Keratinocyte (primary cell): ENCODE data around the gene MMS19. TPM values are rescaled to one million over a fixed set of nuclear protein-coding genes. Genes with fewer than 3 reads are reported as not detected.

Source experiments
- DNase-seq: peaks from one replicate; pipeline ENCODE4 v3.0.0-alpha.2; 2011; ENCODE audit warnings: low read depth, missing footprints, low spot score
- FAIRE-seq: peaks from 2 replicates; lab custom pipeline; 2011; peaks lifted over from hg19 to GRCh38; lab: Jason Lieb, UNC
- H2AFZ ChIP-seq: 2 replicates; pipeline ENCODE4 v1.6.0; 2012; ENCODE audit warnings: low read length, control low read depth, inconsistent platforms; ENCODE audit not compliant: control insufficient read depth
- H3K27ac ChIP-seq: 2 replicates; pipeline ENCODE4 v1.5.1; 2011; ENCODE audit warnings: low read length; ENCODE audit not compliant: control insufficient read depth, insufficient read depth
- H3K27me3 ChIP-seq: 3 replicates; pipeline ENCODE4 v1.6.0; 2011; ENCODE audit warnings: low read length; ENCODE audit not compliant: control insufficient read depth, insufficient read depth; ENCODE audit errors: extremely low read depth
- H3K36me3 ChIP-seq, 2 experiments: 2 replicates in 1 of 2; 3 replicates in 1 of 2; pipeline ENCODE4 v1.5.1; 2011; ENCODE audit warnings: low read length in 2 of 2, mild to moderate bottlenecking in 1 of 2; ENCODE audit not compliant: control insufficient read depth in 2 of 2, insufficient read depth in 2 of 2; ENCODE audit errors: extremely low read depth in 1 of 2
- H3K4me1 ChIP-seq: 3 replicates; pipeline ENCODE4 v1.5.1; 2011; ENCODE audit warnings: low read length; ENCODE audit not compliant: control insufficient read depth, insufficient read depth; ENCODE audit errors: extremely low read depth
- H3K4me2 ChIP-seq: 3 replicates; pipeline ENCODE4 v1.6.0; 2011; ENCODE audit warnings: low read depth, low read length; ENCODE audit not compliant: control insufficient read depth, insufficient read depth; ENCODE audit errors: extremely low read depth
- H3K4me3 ChIP-seq, 3 experiments: fragments of 200-600 bp in 1 of 3; sonication (generic) in 1 of 3; 2 replicates in 2 of 3; 3 replicates in 1 of 3; pipeline ENCODE4 v1.5.1; 2011 to 2016; ENCODE audit warnings: low read length in 3 of 3, mild to moderate bottlenecking in 3 of 3, control low read depth in 2 of 3, inconsistent platforms in 1 of 3, low read depth in 1 of 3, mixed read lengths in 1 of 3, mixed run types in 1 of 3, moderate library complexity in 1 of 3; ENCODE audit not compliant: control insufficient read depth in 2 of 3, insufficient read depth in 2 of 3; ENCODE audit errors: extremely low read depth in 1 of 3
- H3K79me2 ChIP-seq: 2 replicates; pipeline ENCODE4 v1.6.0; 2012; ENCODE audit warnings: low read length; ENCODE audit not compliant: control insufficient read depth, insufficient read depth
- H3K9ac ChIP-seq: 3 replicates; pipeline ENCODE4 v1.6.0; 2011; ENCODE audit warnings: low read length; ENCODE audit not compliant: control insufficient read depth, insufficient read depth; ENCODE audit errors: extremely low read depth
- H3K9me1 ChIP-seq: 3 replicates; pipeline ENCODE4 v1.6.0; 2011; ENCODE audit warnings: low read length; ENCODE audit not compliant: control insufficient read depth, insufficient read depth; ENCODE audit errors: extremely low read depth
- H3K9me3 ChIP-seq: 2 replicates; pipeline ENCODE4 v1.5.1; 2012; ENCODE audit warnings: low read depth, low read length; ENCODE audit not compliant: control insufficient read depth
- H4K20me1 ChIP-seq: 3 replicates; pipeline ENCODE4 v1.6.0; 2011; ENCODE audit warnings: low read length; ENCODE audit not compliant: control insufficient read depth, insufficient read depth; ENCODE audit errors: extremely low read depth
- CTCF ChIP-seq, 3 experiments: IDR thresholded peaks in 1 of 3; conservative IDR thresholded peaks in 1 of 3; optimal IDR thresholded peaks in 1 of 3; 2 replicates in 2 of 3; 3 replicates in 1 of 3; pipeline versions ENCODE3 to v1.5.1; 2011; ENCODE audit warnings: low read length in 3 of 3, mild to moderate bottlenecking in 3 of 3, moderate library complexity in 2 of 3, control low read depth in 1 of 3, inconsistent platforms in 1 of 3; ENCODE audit not compliant: insufficient read depth in 2 of 3; ENCODE audit errors: extremely low read depth in 1 of 3
- EZH2 ChIP-seq: IDR thresholded peaks from one replicate; pipeline ENCODE4 v1.6.1; 2012; ENCODE audit warnings: inconsistent platforms, mild to moderate bottlenecking, low read length, moderate library complexity
- dilution Hi-C: fragments of 300-500 bp; cut with MboI; formaldehyde crosslinking; loops from one replicate; pipeline ENCODE4 v1.7.0; 2020; ENCODE audit warnings: low sequenced_read_pairs; ENCODE audit not compliant: extremely low pct_ligation_motif_present
- polyA plus RNA-seq, 5 experiments: library from polyadenylated mRNA; depleted of rRNA in 3 of 5; stranded (reverse) in 3 of 5; stranded (forward) in 1 of 5; unstranded in 1 of 5; fragments of >200 nt; gene quantifications; 1 replicate in 1 of 5; 2 replicates in 3 of 5; 3 replicates in 1 of 5; pipeline versions ENCODE4 v1.2.1 to v1.2.3, GENCODE V29; 2011 to 2012; ENCODE audit warnings: missing spikeins in 2 of 5, low read depth in 1 of 5, low replicate concordance in 1 of 5

Gene MMS19
- polyA plus RNA-seq, 1 donor (not counting 4 experiments of a cell fraction or from before 2014, with no cell fraction given), result 72.5 TPM

GRCh38 chr10:97435211-97435610, 63.0 kb downstream of the MMS19 start:
- H3K4me3 ChIP-seq, result no peak overlapping the region
- H3K9me1 ChIP-seq, result no peaks in the 10 kb centered on the region
- H3K9ac ChIP-seq, result no peak overlapping the region
- no peaks in the 10 kb centered on the region for H3K4me1 ChIP-seq
- no peaks in the 10 kb centered on the region for H3K9me3 ChIP-seq
- dilution Hi-C loops, result no loop called here
- H2AFZ ChIP-seq, result no peak overlapping the region
- no peak for TF ChIP-seq EZH2
- TF ChIP-seq CTCF (optimal IDR thresholded peaks at IDR 0.05 in 1 of 3, IDR thresholded peaks at IDR 0.05 in 1 of 3, conservative IDR thresholded peaks at IDR 0.05 in 1 of 3; ENCODE audit: extremely low read depth in 1 of 3, insufficient read depth in 2 of 3, low read length in 3 of 3), result no peak
- peaks cover 12% of the 10 kb centered on the region for H3K79me2 ChIP-seq
- DNase-seq (no peak), FAIRE-seq (no peak)
- no peaks in the 10 kb centered on the region for H4K20me1 ChIP-seq
- H3K4me2 ChIP-seq, result no peak overlapping the region
- no peak overlapping the region for H3K27ac ChIP-seq
- no peaks in the 10 kb centered on the region for H3K27me3 ChIP-seq
- H3K36me3 ChIP-seq, result peaks cover 23 to 43% of the 10 kb centered on the region in 2 experiments

- TF ChIP-seq EZH2, result no peak
- TF ChIP-seq CTCF (optimal IDR thresholded peaks at IDR 0.05 in 1 of 3, IDR thresholded peaks at IDR 0.05 in 1 of 3, conservative IDR thresholded peaks at IDR 0.05 in 1 of 3; ENCODE audit: extremely low read depth in 1 of 3, insufficient read depth in 2 of 3, low read length in 3 of 3), result no peak
- DNase-seq, result no peak
- H2AFZ ChIP-seq, result no peak overlapping the region
- no peak for FAIRE-seq
- dilution Hi-C loops, result no loop called here
- H3K27me3 ChIP-seq, result no peaks in the 10 kb centered on the region
- H3K4me2 ChIP-seq, result no peak overlapping the region
- no peak overlapping the region for H3K9ac ChIP-seq
- no peaks in the 10 kb centered on the region for H3K4me1 ChIP-seq
- H3K27ac ChIP-seq, result no peak overlapping the region
- H3K79me2 ChIP-seq, result peaks cover 18% of the 10 kb centered on the region
- H3K36me3 ChIP-seq, result peaks cover 25 to 46% of the 10 kb centered on the region in 2 experiments
- H3K9me3 ChIP-seq, result no peaks in the 10 kb centered on the region
- no peak overlapping the region for H3K4me3 ChIP-seq
- no peaks in the 10 kb centered on the region for H4K20me1 ChIP-seq
- H3K9me1 ChIP-seq, result no peaks in the 10 kb centered on the region
Observed at GRCh38 chr10:97434557-97434956, 63.7 kb downstream of the MMS19 start.
